D721Med (cell line): ENCODE data around the gene ARAP3.

ENCODE experiments used
- DNase-seq: peaks from one replicate; pipeline ENCODE4 v3.0.0; 2011; ENCODE audit warnings: low spot score; ENCODE audit not compliant: insufficient read length
- FAIRE-seq: peaks from 2 replicates; lab custom pipeline; 2011; peaks lifted over from hg19 to GRCh38; lab: Jason Lieb, UNC
- TF ChIP-seq, protein P1 (sequence below): IDR thresholded peaks from 2 replicates; pipeline ENCODE4 v1.5.1; 2012; ENCODE audit warnings: mild to moderate bottlenecking, control low read depth; ENCODE audit not compliant: insufficient read depth; ENCODE audit errors: missing control alignments

ARAP3 gene

GRCh38 chr5:141630570-141631140 is 51.4 kb downstream of the ARAP3 start:
- FAIRE-seq (no peak), DNase-seq (no peak)
- TF ChIP-seq, protein P1, sequence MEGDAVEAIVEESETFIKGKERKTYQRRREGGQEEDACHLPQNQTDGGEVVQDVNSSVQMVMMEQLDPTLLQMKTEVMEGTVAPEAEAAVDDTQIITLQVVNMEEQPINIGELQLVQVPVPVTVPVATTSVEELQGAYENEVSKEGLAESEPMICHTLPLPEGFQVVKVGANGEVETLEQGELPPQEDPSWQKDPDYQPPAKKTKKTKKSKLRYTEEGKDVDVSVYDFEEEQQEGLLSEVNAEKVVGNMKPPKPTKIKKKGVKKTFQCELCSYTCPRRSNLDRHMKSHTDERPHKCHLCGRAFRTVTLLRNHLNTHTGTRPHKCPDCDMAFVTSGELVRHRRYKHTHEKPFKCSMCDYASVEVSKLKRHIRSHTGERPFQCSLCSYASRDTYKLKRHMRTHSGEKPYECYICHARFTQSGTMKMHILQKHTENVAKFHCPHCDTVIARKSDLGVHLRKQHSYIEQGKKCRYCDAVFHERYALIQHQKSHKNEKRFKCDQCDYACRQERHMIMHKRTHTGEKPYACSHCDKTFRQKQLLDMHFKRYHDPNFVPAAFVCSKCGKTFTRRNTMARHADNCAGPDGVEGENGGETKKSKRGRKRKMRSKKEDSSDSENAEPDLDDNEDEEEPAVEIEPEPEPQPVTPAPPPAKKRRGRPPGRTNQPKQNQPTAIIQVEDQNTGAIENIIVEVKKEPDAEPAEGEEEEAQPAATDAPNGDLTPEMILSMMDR: no peak

DNA sequence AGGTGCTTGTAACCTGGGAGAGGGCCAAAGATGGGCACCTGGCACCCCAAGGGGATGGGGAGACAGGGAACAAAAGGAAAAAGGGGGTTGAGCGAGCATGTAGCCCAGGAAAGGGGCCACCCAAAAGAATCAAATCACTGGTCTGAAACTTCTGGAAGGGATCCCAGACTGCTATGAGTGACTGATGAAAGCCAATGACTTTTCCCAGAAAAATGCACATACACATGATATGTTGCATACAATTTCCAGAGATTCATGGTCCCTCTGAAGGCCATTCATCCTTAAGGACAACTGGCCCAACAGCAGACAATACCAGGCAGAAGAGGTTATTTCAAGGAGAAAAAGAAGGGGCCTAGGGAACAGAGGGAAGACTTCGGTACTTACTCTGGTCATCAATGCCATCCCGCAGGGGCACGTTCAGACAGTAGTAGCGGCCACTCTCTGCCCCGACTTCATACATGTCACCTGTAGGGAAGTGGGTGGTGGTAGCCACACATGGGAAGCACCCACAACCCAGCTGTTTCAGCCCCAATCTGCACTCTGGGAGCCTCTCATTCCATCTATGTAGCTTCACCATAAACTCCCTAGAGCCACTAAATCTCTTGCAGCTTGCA is 53.7 kb downstream of the ARAP3 start:
- DNase-seq: no peak
- TF ChIP-seq, protein P1: no peak
- FAIRE-seq: no peak

DNA sequence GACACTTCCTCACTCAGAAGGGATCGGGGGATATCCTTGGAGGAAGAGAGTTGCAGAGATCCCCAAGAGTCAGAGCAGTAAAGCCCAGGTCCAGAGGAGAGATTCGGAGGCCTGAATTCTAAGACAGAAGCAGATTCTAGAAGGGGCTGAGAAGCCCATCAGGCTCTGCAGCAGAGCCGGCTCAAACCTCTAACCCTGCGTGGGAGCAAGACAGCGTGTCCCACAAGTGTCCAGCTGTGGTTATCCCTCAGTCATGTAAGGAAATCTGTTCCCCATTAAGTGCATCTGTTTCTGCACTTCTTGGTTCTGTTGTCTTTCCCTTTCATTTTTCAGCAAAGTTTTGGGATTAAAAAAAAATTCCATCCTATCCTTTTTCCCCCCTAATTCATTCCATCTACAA is 58.4 kb downstream of the ARAP3 start:
- no peak for DNase-seq
- TF ChIP-seq, protein P1: no peak
- FAIRE-seq: no peak

DNA sequence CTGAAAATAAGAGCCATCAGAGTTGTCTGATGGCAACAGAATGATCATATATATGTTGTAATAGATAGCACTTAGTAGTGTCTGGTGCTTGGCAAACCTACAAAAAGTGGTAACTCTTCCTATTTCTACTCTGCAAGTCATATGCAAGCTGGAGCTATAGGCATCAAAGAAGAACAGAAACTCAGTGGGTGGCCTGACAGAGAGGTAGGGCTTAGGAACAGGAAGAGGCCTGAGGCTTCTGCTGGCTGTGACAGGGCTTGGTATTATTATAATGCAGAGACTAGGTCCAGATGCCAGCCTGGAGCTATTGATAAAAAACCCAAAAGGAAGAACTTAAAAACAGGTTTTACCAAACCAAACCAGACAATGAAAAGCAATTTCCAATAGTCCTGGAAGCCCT is 58.8 kb downstream of the ARAP3 start:
- TF ChIP-seq, protein P1: no peak
- DNase-seq (no peak), FAIRE-seq (no peak)

DNA sequence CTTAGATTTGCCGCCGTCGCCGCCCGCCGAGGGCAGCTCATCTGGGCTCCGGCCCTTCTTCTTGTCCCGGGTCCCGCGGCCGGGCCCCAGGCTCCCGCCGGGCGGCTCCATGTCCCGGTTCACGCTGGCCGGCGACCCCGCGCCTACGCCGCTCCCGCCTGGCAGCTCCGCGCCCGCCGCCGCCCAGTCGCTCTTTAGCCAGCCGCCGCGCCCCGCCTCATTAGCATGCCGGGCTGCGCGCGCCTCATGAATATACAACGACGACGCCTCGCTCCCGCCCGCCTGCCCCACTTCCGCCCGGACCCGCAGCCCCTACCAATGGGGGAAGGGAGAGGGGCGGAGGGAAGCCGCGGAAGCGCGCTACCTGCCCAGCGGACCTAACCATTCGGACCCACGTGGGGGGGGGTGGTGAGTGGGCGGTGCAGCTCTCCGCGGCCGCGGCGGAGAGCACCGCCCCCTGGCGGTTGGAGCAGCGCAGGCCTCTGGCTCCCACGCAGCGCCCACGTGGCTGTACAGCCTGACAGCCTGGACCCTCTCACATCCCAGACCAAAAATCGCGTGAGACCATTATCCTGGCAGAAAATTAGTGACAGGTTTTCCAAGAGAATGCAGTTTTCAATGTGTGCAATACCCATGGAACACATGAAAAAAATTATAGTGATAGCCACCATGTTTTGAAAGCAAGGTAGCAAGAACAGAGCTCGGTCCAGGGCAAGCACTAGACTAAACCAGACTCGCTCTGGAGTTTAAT is 63.1 kb downstream of the ARAP3 start, which contains the start of gene DIAPH1:
TSS of gene DIAPH1 (minus strand) at position 197 of the 751 bp plus-strand sequence. CDS start at position 111, 86 bp downstream.
- TF ChIP-seq, protein P1: peak; percentile 78
- DNase-seq (peak; percentile 72), FAIRE-seq (no peak)

DNA sequence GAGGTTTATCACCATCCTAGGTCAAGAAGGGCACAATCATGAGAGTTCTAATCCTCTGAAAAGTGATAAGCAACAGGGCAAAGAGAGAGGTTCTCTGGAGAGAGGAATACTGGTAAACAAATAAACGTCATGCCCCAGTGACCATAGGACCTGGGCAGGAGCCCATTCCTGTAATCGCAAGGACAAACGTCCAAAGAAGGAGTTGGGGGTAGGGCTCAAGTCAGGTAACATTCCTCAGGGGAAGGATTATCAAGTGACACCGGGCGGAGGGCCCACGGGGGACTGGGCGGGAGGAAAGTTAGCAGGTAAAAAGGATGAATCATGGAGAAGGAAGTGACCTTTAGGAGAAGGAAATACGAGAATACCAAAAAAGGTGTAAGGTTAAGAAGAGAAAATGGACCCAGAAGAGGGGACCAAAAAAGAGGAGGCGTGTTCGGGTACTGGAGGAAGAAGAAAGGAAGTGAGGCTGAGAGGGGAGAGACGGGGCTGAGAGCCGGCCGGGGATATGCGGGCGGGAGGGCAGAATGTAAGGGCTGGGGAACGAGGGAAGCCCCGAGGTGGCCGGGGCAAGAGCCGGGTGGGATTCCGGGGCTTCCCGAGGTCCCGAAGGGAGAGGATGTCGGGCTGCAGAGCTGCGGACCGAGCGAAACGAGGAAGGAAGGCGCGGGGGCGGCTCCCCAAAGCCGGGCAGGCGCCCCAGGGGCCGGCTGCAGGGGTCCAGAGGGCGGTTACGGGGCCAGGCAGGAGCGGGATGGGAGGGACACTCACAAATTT is 63.8 kb downstream of the ARAP3 start:
- no peak for FAIRE-seq
- TF ChIP-seq, protein P1: no peak
- no peak for DNase-seq
